ENCODE measurements around the gene DEPDC5. TPM values are rescaled to one million over a fixed set of nuclear protein-coding genes. Genes with fewer than 3 reads are reported as not detected.

DEPDC5 gene
- total and polyA plus RNA-seq, 9 of the 15 experiments (the other 6 are each of a cell fraction or from before 2014, with no cell fraction given): 2.3 to 12.3 (median 10.7) TPM

GRCh38 chr22:31943978-31944699 is 190.3 kb downstream of the DEPDC5 start, which contains the start of gene YWHAH (continued):
- no peak for TF ChIP-seq ZFP91 (CRISPR knock-in tag; IDR thresholded peaks at IDR 0.05)
- TF ChIP-seq MNT (conservative IDR thresholded peaks at IDR 0.05): peak; percentile 83 to 92
- TF ChIP-seq MAZ (CRISPR knock-in tag; conservative IDR thresholded peaks at IDR 0.05 in 1 of 2, IDR thresholded peaks at IDR 0.05 in 1 of 2): peak in 1 of 2 experiments; percentile 69; a peak in 2 of 4 replicates
- TF ChIP-seq THRB (CRISPR knock-in tag; conservative IDR thresholded peaks at IDR 0.05): no peak
- TF ChIP-seq AFF1 (IDR thresholded peaks at IDR 0.05; ENCODE audit: low read depth in 1 of 2, partially characterized antibody in 2 of 2): no peak
- TF ChIP-seq ARID4B (CRISPR knock-in tag; IDR thresholded peaks at IDR 0.05): peak; percentile 39; the same call in 1 of the 2 replicates
- peak; percentile 95 for TF ChIP-seq POLR2G (IDR thresholded peaks at IDR 0.05; ENCODE audit: low read depth, low read length)
- TF ChIP-seq ZNF830 (CRISPR knock-in tag; IDR thresholded peaks at IDR 0.05): no peak
- no peak for TF ChIP-seq NCOA1 (IDR thresholded peaks at IDR 0.05; ENCODE audit: low read depth)
- TF ChIP-seq EP300 (IDR thresholded peaks at IDR 0.05; ENCODE audit: low read length): peak; percentile 26
- no peak for TF ChIP-seq ZNF124 (CRISPR knock-in tag; IDR thresholded peaks at IDR 0.05)
- TF ChIP-seq L3MBTL2 (IDR thresholded peaks at IDR 0.05): peak; percentile 89

Data from K562 (cell line).